PC-9 (cell line): ENCODE measurements around the gene ENG.

Source experiments
- EZH2 ChIP-seq: fragments of 200-600 bp; sonication (generic); IDR thresholded peaks from 2 replicates; pipeline ENCODE4 v1.8.0; 2017; ENCODE audit warnings: antibody characterized with exemption, low read depth
- TF ChIP-seq, protein P1 (sequence below): fragments of 200-600 bp; sonication (generic); conservative IDR thresholded peaks from 2 replicates; pipeline ENCODE4 v1.6.1; 2017; ENCODE audit warnings: mixed run types, antibody characterized with exemption, mild to moderate bottlenecking, moderate library complexity

DNA sequence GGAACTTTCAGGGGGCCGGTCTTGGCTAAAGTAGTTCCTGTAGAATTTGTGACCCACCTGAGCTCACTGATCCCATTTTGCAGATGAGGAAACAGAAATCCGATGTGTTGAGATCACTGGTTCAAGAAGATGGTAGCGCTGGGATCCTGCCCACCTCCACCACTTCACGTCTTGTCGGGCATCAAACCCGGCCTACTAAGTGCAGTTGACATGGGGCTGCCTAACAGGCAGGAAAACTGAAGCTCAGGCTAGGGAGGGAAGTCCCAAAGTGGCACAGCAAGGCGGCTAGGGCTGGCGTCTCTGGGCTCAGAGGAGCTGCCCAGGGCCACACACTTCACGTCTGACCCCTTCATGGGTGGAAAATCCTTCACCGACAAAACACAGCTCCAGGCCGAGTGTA, 502 bp upstream of the ENG start:
- TF ChIP-seq, protein P1, sequence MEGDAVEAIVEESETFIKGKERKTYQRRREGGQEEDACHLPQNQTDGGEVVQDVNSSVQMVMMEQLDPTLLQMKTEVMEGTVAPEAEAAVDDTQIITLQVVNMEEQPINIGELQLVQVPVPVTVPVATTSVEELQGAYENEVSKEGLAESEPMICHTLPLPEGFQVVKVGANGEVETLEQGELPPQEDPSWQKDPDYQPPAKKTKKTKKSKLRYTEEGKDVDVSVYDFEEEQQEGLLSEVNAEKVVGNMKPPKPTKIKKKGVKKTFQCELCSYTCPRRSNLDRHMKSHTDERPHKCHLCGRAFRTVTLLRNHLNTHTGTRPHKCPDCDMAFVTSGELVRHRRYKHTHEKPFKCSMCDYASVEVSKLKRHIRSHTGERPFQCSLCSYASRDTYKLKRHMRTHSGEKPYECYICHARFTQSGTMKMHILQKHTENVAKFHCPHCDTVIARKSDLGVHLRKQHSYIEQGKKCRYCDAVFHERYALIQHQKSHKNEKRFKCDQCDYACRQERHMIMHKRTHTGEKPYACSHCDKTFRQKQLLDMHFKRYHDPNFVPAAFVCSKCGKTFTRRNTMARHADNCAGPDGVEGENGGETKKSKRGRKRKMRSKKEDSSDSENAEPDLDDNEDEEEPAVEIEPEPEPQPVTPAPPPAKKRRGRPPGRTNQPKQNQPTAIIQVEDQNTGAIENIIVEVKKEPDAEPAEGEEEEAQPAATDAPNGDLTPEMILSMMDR = no peak
- no peak for TF ChIP-seq EZH2
